ENCODE data around the gene SMCO1.
A peak's percentile ranks its signal among the peaks of the same experiment; 100 is the strongest.
"Not testable (repeated sequence)": the region's sequence is repeated elsewhere in the genome, so short reads cannot be mapped to it uniquely, and the experiment has no call there.

The SMCO1 gene

DNA sequence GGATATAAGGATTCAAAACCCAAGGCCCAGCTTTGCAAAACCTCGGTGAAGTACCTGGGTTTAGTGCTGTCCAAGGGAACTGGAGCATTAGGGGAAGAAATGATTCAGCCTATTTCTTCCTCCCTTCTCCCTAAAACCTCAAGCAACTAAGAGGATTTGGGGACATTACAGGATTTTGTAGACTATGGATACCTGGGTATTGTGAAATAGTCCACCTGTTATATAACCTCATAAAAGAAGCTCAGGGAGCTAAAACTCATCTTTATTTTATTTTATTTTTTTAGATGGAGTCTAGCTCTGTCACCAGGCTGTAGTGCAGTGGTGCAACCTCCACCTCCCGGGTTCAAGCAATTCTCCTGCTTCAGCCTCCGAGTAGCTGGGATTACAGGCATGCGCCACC lies 8.7 kb upstream of the SMCO1 start:
- no peaks in the 10 kb centered on the region for H3K27me3 ChIP-seq
- TF ChIP-seq Cebpa-rat (IDR thresholded peaks at IDR 0.05) = 0 out of 2 replicates have a peak, but pooled peaks have one; percentile 12
- peaks cover 51% of the 10 kb centered on the region for H3K9me3 ChIP-seq
- H3K4me1 ChIP-seq = no peaks in the 10 kb centered on the region
- no peak overlapping the region for H3K27ac ChIP-seq
- H3K4me2 ChIP-seq = no peak overlapping the region
- no peaks in the 10 kb centered on the region for H4K20me1 ChIP-seq
- no peak overlapping the region for H3K9ac ChIP-seq
- H3K36me3 ChIP-seq = no peaks in the 10 kb centered on the region; the same call in 1 of the 2 replicates
- H3K4me3 ChIP-seq = no peak overlapping the region

DNA sequence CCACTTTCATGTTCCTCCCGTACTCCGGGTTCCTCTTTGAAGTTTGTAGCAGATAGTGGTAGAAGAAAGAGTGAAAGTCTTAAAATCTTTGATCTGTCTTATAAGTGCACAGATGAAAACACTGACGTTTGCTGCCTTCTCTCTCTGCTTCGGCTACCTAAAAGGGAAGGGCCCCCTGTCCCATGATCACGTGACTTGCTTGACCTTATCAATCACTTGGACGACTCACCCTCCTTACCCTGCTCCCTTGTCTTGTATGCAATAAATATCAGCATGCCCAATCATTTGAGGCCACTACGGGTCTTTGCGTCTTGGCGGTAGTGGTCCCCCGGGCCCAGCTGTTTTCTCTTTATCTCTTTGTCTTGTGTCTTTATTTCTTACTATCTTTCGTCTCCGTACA lies 6.1 kb upstream of the SMCO1 start:
- H3K36me3 ChIP-seq, H3K4me2 ChIP-seq, H3K27me3 ChIP-seq, H3K9ac ChIP-seq, H4K20me1 ChIP-seq, H3K4me1 ChIP-seq, H3K27ac ChIP-seq, H3K4me3 ChIP-seq: not testable (repeated sequence)
- peaks cover 70% of the 10 kb centered on the region for H3K9me3 ChIP-seq

DNA sequence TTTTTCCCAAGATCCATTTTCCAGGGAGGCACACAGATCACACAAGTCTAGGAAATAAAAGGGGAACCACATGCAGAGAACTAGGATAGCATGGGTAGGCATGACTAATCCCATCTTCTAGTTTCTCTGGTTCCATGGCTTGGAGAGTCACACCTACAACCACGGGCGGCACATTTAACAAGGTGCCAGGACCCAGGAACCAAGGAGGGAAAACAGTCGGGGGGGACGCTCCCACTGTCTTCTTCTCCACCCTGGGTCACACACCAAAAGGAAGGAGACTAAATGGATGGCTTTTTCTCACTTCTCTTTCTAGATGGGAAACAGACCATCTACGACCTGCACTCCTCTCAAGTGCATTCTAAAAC lies 4.6 kb upstream of the SMCO1 start:
- no peak for TF ChIP-seq Cebpa-rat (IDR thresholded peaks at IDR 0.05)
- Histone ChIP-seq H3K27ac (no peak overlapping the region), H3K4me1 (no peaks in the 10 kb centered on the region), H3K4me2 (no peak overlapping the region), H4K20me1 (no peaks in the 10 kb centered on the region), H3K27me3 (no peaks in the 10 kb centered on the region), H3K9me3 (peaks cover 70% of the 10 kb centered on the region), H3K4me3 (no peak overlapping the region), H3K9ac (no peak overlapping the region), H3K36me3 (no peaks in the 10 kb centered on the region; the same call in 1 of the 2 replicates)

DNA sequence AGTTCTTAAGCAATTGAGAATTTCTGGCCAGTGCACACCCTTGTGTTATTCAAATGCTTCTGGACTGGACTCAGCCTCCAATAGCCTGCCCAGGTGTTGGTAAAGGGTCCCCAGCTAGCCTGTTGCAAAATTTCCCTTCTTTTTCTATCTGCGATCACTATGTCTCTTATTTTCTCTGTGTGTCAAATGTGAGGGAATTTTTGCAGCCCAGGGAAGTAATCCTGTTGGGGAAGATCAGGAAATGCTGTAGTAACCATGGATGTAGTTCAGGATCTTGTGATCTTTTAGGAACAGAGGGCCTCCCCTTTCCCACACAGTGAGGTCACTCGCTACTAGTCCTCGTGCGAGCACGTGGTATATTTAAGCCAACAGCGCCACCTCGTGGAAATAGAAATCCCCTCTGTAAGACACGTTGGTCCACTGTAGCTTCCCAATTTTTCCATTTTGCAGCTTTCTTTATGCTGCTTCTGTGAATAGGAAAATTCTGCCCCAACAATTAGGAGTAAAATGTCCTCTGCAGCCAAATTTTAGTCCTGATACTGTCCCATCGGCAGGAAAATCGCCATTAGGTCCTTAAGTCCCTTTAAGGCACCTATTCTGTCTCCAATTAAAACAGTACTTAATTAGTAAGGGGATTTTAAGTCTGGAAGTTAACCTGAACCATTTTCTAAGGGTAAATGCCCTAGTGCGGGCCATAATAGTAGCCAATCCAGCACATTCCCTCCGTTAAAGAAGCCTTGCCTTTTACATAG lies 4.0 kb upstream of the SMCO1 start:
- Histone ChIP-seq H3K4me1 (no peaks in the 10 kb centered on the region), H3K27me3 (no peaks in the 10 kb centered on the region), H4K20me1 (no peaks in the 10 kb centered on the region), H3K27ac (no peak overlapping the region), H3K4me3 (no peak overlapping the region), H3K9me3 (peaks cover 70% of the 10 kb centered on the region), H3K4me2 (no peak overlapping the region), H3K36me3 (no peaks in the 10 kb centered on the region; the same call in 1 of the 2 replicates), H3K9ac (no peak overlapping the region)
- TF ChIP-seq Cebpa-rat (IDR thresholded peaks at IDR 0.05) = no peak

DNA sequence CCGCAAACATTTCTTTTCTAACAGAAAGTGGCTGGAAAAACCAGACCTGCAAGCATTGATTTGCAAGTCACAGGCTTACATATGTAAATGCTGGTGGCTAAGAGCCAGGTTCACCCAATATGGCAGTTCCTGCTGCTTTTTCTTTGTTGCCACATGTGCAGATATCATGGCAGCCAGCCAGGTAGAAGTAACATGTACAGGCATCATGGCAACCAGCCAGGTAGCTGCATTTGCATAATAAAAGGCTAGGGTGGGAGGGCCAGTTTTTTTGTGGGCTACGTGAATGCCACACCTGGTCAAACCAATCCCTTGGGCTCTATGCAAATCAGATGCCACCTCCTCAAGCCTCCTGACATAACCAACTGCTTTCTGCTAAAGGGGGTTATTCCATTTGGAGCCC lies 2.8 kb upstream of the SMCO1 start:
- Histone ChIP-seq H3K9me3 (peaks cover 64% of the 10 kb centered on the region), H3K4me3 (no peak overlapping the region), H3K27ac (no peak overlapping the region), H3K4me2 (no peak overlapping the region), H3K4me1 (no peaks in the 10 kb centered on the region), H3K27me3 (no peaks in the 10 kb centered on the region), H3K9ac (no peak overlapping the region), H3K36me3 (no peaks in the 10 kb centered on the region; the same call in 1 of the 2 replicates), H4K20me1 (no peaks in the 10 kb centered on the region)
- TF ChIP-seq Cebpa-rat (IDR thresholded peaks at IDR 0.05) = no peak

DNA sequence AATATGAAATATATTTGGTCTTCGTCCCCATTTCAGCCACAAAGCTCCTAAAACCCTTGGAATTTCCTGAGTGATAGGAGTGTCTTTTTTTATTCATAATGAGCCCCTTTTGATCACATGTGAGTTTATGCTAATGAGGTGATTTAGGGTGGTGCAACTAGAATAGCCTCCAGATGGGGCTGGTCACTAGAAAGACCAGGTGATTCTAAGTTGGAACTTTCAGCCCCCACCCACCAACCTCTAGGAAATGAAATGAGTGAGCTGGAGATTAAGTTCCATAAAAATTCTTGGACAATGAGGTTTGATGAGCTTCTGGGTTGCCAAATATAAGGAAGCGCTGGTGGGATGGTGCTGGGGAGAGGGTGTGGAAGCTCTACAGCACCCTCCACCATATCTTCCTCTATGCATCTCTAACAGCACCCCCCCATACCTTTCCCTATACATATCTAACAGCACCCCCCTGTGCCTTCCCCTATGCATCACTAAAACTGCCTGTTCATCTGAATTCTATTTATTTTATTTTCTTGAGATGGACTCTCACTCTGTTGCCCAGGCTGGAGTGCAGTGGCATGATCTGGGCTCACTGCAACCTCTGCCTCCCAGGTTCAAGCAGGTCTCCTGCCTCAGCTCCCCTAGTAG lies 2.1 kb upstream of the SMCO1 start:
- Histone ChIP-seq H3K4me2 (no peak overlapping the region), H3K27ac (no peak overlapping the region), H3K4me3 (no peak overlapping the region), H3K36me3 (no peaks in the 10 kb centered on the region; the same call in 1 of the 2 replicates), H3K9ac (no peak overlapping the region), H4K20me1 (no peaks in the 10 kb centered on the region), H3K9me3 (peaks cover 58% of the 10 kb centered on the region), H3K4me1 (no peaks in the 10 kb centered on the region), H3K27me3 (no peaks in the 10 kb centered on the region)
- TF ChIP-seq Cebpa-rat (IDR thresholded peaks at IDR 0.05) = no peak

DNA sequence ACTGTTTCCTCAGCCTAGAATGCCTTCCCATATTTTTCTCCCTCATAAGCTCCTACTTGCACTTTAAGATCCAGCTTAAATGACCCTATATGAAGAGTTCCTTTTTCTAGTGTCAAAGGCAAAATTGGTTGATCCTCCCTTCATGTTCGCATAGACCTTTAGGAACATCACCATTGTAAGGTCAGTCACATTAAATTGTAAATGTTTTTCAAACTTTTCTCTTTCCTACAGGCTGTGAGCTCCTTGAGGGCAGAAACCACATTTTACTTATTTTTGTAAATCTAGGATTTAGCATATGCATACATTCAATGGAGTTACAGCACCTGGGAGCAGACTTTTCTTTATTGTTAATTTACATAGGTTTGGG lies 813 bp downstream of the SMCO1 start:
- Histone ChIP-seq H3K4me1 (no peaks in the 10 kb centered on the region), H3K9ac (no peak overlapping the region), H3K27me3 (no peaks in the 10 kb centered on the region), H3K36me3 (no peaks in the 10 kb centered on the region), H3K27ac (no peak overlapping the region), H3K4me3 (no peak overlapping the region), H4K20me1 (no peaks in the 10 kb centered on the region), H3K9me3 (peaks cover 46% of the 10 kb centered on the region), H3K4me2 (no peak overlapping the region)
- TF ChIP-seq Cebpa-rat (IDR thresholded peaks at IDR 0.05) = no peak

DNA sequence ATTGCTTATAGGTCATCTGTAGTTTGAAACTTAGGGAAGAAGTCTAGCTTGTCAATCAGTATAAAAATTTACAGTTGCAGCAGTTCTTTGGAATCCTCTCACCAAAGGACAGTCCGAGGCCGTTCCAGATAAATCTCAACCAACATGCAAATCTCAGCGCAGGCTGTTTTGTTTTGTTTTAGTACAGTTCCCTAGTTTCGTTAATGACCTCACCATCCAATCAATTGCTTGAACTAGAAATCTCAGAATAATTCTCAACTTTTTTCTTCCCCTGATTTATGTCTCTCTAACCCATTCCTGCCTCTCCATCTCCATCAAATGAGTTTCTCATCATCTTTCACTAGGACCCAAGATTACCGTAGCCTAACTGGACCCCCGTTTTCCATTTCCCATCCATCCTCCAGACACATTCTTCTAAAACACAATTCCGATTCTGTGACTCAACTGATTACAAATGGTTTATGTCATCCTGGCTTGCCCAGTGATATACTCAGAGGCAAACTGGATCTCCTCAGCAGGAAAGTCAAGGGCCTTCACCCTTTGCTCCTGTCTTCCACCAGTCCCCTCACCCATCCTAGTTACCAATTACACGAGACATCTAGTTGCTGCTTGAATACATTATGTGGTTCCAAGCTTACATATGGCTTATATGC lies 1.3 kb downstream of the SMCO1 start:
- Histone ChIP-seq H4K20me1 (no peaks in the 10 kb centered on the region), H3K27ac (no peak overlapping the region), H3K9ac (no peak overlapping the region), H3K4me2 (no peak overlapping the region), H3K27me3 (no peaks in the 10 kb centered on the region), H3K36me3 (no peaks in the 10 kb centered on the region), H3K4me3 (no peak overlapping the region), H3K4me1 (no peaks in the 10 kb centered on the region), H3K9me3 (peaks cover 46% of the 10 kb centered on the region)
- TF ChIP-seq Cebpa-rat (IDR thresholded peaks at IDR 0.05) = no peak

DNA sequence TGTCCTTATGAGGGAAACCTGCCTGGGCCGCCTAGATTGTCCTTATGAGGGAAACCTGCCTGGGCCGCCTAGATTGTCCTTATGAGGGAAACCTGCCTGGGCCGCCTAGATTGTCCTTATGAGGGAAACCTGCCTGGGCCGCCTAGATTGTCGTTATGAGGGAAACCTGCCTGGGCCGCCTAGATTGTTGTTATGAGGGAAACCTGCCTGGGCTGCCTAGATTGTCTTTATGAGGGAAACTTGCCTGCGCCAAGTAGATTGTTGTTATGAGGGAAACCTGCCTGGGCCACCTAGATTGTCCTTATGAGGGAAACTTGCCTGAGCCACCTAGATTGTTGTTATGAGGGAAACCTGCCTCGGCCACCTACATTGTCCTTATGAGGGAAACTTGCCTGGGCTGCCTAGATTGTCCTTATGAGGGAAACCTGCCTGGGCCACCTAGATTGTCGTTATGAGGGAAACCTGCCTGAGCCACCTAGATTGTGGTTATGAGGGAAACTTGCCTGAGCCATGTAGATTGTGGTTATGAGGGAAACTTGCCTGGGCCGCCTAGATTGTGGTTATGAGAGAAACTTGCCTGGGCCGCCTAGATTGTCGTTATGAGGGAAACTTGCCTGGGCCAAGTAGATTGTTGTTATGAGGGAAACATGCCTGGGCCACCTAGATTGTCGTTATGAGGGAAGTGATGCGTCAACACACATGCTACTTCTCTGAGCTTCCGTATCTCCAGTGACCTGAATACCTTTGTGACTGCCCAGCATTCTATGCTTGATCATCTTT lies 3.3 kb downstream of the SMCO1 start:
- H3K9ac ChIP-seq, H4K20me1 ChIP-seq, H3K36me3 ChIP-seq, H3K4me1 ChIP-seq, H3K4me2 ChIP-seq, H3K27me3 ChIP-seq, H3K4me3 ChIP-seq, H3K27ac ChIP-seq: not testable (repeated sequence)
- H3K9me3 ChIP-seq = peaks cover 44% of the 10 kb centered on the region

DNA sequence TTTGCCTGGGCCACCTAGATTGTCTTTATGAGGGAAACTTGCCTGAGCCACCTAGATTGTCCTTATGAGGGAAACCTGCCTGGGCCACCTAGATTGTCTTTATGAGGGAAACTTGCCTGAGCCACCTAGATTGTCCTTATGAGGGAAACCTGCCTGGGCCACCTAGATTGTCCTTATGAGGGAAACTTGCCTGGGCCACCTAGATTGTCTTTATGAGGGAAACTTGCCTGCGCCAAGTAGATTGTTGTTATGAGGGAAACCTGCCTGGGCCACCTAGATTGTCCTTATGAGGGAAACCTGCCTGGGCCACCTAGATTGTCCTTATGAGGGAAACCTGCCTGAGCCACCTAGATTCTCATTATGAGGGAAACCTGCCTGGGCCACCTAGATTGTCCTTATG lies 4.0 kb downstream of the SMCO1 start:
- H3K27ac ChIP-seq, H3K27me3 ChIP-seq, H3K4me2 ChIP-seq, H3K4me1 ChIP-seq, H3K36me3 ChIP-seq, H3K9ac ChIP-seq, H4K20me1 ChIP-seq, H3K4me3 ChIP-seq: not testable (repeated sequence)
- H3K9me3 ChIP-seq = peaks cover 48% of the 10 kb centered on the region

All from BLaER1 (cell line).